Stimulated activated CD4-positive, alpha-beta T cell treated with anti-CD3 and anti-CD28 coated beads, Interleukin-2, amount 100 ng/mL, for 48 hours (primary cell): ENCODE data around the gene KIF7.
A peak's percentile ranks its signal among the peaks of the same experiment; 100 is the strongest.

Experiments
- DNase-seq, 2 donors: peaks; one replicate each; pipeline ENCODE4 v3.0.0-alpha.2; 2020

KIF7 gene

DNA sequence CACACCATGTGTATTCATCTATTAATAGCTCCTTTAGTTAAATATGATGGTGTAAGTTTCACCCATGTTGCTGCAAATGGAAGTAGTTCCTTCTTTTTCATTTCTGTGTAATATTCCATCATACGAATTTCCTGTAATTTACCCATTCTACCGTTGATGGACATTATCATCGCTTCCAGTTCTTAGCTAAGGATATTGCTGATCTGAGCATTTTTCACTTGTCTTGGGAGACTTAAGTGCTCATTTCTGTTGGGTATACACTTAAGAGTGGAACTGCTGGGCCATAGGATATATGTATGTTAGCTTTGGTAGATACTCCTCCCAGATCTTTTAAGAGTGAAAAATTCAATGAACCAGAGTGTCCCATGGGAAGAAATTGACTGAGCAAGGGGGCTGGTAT lies 12.9 kb upstream of the KIF7 start:
- no peak for DNase-seq

DNA sequence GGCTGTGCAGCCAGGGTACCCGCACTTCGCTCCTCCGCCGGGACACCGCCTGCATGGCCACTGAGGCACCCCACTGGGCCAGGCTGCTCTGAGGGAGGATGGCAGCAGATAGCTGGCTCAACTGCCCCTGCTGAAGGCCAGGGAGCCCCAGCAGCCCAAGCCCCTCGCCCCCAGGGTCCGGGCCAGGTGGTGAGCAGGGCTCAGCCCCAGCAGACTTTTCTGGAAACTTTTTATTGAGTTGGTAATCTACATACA lies 12.4 kb upstream of the KIF7 start:
- no peak for DNase-seq

DNA sequence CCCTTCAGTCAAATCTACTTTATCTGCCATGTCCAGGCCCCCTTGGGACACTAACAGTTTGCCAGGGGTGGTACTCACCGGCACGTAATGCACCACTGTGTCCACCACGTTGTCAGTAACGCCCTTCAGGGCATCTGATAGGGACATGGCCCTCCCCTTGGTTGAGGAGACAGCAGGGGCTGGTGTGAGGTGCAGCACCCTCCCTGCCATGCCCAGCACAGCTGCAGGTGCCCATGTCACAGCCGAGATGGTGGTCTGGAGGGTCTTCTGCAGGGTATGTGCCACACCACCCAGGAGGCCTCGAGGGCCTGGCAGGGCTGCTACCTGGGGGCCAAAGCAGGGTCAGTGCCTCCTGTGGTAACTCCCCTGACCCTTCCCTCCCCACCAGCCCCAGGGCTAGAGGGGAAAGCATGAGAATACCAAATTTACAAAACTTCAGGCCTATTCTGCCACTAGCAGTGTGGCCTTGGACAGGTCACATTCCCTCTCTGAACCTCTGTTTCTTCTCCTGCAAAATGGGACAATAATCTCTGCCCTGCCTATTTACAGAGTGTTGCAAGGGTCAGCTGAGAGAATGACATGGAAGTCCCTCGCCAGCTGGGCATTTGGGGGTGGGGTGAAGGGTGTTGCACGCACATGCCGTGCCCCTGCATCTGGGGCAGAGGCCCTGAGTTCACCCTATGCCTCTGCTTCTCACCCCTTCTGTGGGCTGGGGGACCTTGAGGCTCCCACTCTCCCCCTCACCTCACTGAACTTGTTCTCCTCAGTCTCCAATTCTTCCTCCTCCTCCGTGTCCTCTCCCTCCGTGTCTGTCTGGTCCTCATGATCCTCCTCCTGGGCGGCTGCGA lies 11.8 kb upstream of the KIF7 start:
- DNase-seq: no peak

DNA sequence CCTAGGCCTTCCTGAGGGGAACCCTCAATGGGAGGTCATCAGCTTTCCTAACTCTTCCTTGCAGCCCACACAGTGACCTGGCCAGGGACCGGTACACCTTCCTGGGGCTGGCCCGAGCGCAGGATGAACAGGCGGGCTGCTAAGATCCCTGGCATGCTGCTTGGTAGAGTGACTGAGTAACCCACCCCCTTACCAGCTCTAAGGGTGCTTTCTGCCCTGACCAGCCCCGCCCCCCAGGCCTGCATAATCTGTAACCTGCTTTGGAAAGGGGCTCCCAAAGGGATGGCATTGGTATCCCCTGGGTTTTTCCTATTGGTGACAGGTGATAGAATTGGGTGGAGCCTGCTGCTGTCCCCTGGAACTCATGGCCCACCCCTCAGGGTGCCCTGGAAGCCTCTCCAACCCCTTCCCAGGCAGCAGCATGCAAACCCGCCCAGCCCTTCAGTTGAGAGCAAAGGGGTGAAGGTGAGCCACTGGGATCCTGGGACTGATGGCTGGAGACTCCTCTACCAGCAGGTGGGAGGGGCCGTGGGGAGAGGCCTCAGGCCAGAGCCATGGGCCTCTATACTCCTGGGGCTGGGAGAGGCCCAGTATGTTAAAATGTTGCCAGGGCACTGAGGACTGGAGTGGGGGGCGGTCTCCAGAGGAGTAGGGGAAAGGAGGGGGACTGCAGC lies 11.1 kb upstream of the KIF7 start:
- no peak for DNase-seq

DNA sequence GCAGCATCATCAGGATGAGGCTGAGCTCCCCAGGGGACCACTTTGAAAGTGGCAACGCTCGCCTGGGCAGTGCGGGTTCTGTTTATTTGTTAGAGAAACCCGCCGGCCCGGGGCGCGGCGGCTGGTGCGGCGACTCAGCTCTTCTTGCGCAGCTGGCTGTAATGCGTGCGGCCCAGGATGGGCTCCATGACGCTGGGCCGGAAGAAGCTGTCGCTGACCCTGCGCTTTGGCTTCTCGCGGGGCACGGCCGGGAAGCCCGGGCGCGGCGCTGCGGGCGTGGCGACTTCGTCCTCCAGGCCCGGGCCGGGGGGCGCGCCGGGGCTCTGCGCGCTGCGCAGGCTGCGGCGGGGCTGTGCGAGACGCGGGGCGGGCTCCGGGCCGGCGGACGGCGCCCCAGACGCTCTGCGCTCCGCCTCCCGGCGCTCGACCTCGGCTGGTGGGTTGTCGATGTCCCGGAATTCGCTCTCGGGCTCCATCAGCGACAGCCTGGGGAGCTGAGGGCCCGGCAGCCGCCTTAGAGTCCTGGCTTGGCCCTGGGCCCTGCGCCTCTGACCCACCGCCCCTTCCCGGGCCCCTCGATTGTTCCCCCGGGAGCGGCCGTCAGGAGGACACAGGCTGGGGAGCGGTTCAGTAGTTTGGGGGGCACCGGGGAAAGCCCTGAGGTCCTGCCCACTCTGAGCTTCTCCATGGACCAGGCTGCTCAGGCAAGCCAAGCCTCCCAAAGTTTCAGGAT lies 10.3 kb upstream of the KIF7 start:
- DNase-seq: no peak

DNA sequence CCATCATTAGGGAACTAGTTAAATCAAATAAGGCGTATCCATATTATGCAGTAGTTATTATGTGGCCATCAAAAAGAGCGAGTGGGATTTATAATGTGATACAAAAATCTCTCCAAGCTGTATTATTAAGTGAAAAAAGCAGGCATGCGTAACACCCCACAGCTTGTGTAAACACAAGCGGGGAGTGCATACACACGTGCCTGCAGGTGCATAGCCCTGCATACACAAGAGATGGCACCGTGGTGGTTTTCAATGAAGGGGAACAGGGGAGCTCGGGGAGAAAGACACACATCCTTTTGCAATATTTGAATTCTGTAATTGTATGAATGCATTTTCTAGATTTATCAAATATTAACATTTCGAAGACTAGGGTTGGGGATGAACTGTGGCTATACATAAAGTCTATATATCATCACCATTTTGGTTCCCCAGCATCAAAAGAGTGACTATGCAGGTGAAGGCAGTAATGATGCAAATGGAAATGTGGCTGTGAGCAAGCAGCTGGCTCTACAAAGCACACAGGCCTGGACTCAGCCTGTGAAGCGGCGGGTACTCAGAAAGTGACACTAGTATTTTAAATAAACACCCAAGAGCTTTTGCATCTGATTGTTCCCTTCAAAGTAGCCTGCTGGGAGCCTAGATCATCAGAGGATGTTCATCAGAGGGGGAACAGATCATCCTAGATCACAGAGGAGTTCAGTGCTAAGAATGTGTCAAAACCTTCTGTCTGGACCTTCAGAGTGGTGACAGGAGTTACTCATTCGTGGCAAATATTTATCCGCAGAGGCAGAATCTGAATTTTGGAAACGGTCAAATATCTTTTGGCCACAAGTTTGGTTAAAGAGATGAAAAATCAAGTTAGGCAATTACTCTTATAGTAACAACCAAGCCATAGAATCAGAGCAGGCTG lies 9.4 kb upstream of the KIF7 start:
- no peak for DNase-seq

DNA sequence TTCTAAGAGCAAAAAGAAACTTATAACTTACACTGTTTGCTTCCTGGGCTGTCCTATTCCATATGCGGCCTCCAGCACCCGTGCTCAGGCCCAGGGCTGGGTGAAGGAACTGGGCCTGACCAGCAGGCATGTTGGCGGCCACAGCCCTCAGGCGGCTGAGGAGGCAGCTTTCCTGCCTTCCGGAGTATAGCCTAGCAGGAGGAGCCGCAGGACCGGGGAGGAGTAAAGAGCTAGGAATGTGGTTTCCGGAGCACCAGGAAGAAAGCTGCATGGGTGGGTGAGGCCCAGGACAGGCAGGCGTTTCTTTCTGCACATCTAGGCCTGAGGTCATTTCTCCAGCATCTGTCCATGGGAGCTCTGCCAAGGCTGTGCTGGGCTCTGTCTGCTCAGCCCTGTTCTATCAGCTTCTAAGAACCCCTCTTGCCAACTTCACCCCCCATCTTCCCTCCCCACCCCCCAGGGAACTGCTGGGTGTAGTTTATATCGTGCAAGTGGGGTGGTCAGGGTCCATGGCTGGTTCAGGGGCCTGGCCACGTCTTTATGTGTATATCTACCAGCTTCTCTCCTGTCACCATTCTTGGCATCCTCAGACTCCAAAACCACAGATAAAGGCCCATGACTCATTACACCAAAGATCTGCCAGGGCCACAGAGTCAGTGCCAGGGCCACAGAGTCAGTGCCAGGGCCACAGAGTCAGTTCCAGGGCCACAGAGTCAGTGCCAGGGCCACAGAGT lies 7.8 kb upstream of the KIF7 start:
- no peak for DNase-seq

DNA sequence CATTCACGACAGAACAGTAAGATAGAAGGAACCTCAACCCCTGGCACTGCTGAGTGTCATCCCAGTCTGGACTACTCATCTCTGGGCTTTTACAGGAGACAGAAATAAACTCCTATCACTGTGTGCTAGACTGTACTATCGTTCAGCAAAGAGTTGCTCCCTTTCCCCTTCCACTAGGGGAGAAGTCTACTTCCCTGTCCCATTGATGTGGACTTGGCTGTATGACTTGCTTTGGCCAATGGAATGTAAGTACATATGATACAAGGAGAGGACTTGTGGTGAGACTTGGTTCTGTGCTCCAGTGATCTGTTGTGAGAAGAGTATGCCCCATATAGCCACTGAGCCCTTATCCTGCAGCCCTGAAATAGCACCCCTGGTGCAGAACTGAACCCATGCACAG lies 5.3 kb upstream of the KIF7 start:
- no peak for DNase-seq

DNA sequence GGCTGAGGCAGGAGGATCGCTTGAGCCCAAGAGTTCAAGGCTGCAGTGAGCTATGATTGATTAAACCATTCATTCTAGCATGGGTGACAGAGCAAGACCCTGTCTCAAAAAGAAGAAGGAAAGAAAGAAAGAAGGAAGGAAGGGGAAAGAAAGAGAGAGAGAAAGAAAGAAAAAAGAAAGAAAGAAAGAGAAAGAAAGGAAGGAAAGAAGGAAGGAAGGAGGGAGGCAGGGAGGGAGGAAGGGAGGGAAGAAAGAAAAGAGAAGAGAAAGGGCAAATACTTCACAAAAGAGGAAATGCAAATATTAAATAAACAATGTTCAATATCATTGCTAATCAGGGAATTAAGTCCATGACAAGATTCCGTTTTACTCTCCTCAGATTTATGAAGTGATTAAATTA lies 4.0 kb upstream of the KIF7 start:
- no peak for DNase-seq

DNA sequence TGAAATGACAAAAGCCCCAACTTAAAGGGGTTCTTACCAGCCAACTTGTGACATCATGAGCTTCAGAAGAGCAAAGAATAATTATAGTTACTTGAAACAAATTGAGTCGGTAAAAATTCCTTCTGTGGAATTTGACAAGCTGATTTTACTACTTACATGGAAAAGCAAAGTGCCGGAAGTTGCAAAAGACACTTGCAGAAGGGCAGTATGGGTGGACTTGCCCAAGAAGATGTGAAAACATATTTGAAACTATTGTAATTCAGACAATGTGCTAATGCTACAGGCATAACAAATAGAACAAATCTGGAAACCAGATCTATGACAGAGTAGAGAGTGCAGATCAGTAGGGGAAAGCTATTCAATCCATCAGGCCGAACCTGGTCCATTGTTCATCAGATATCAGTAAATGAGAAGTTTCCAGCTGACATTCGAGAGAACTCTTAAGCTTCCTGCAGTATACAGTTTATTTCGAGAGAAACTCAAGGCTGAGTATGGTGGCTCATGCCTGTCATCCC lies 2.5 kb upstream of the KIF7 start:
- DNase-seq: no peak

DNA sequence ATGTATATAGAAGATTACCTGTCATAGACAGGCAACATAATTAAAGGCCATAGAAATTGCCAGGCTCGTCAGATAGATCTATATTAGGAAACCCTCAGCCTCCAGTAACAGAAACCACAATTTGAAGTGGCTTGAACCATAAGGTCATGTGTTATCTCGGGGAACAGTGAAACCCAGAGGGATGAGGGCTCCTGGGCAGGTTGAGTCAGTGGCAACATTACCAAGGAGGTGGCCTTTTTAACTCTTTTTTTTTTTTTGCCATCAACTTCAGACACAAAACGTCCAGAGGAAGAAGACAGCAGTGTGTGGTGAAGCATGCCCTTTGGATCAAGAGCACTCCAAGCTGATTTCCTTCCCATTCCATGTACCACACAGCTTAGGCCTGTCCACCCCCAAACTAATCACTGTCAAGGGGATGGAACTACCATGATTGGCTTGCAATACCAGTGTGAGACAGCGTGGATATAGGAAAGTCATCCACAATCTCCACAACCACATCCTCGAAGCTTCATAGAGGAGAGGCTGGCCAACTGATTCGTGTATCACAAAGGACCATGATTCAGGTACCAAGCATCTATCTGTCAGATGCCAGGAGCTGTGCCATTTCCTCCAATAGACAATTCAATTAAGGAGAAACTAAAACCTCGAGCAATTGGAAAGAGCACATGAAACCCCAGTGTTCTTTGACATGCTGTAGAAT lies 999 bp upstream of the KIF7 start:
- no peak for DNase-seq

DNA sequence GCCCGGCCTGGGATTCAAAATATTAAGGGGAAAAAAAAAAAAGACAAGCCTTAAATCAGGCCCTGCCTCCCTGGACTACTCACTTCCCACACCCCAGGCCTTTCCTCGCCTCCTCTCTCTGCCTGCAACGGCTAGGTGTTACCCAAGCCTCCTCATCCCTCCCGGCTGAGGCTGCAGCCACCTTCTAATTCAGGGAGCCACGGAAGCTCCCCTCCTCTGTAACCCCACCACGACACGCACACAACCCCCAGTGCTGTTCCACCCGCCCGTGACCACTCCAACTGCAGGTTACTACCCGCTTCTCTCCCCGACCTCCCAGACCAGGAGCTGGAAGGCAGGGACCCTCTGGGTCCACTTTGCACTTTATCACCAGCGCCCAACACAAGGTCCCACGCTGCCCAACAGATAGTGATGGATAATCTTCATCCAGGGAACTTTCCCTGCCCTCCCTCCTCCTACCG lies 936 bp downstream of the KIF7 start:
- no peak for DNase-seq

DNA sequence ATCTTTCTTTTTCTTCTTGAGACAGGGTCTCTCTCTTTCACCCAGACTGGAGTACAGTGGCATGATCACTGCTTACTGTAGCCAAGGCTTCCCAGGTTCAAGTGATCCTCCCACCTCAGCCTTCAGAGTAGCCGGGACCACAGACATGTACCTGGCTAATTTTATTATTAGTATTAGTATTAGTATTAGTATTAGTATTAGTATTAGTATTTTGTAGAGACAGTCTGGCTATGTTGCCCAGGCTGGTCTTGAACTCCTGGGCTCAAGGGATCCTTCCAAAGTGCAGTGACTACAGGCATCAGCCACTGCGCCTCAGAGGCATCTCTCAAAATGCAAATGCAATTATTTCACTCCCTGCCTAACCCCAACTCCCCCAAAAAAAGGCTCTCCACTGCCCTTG lies 1.7 kb downstream of the KIF7 start:
- no peak for DNase-seq

DNA sequence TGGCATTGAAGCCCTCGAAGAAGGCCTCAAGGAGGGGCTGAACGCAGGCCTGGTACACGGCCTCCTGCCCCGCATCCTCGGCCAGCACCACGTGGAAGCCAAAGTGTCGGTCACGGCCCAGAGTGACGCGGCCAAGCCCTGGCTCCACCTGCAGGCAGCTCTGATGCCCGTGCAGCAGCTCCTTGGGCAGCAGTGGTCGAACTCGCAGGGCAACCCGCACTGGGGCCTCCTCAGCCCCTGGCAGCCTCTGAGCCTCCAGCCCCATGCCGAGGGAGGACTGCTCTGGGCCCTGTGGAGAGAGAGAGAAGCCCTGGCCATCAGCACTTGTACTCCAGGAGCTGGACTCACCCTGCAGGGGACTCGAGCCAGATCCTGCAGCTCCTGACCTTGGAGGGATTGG lies 2.6 kb downstream of the KIF7 start:
- no peak for DNase-seq

DNA sequence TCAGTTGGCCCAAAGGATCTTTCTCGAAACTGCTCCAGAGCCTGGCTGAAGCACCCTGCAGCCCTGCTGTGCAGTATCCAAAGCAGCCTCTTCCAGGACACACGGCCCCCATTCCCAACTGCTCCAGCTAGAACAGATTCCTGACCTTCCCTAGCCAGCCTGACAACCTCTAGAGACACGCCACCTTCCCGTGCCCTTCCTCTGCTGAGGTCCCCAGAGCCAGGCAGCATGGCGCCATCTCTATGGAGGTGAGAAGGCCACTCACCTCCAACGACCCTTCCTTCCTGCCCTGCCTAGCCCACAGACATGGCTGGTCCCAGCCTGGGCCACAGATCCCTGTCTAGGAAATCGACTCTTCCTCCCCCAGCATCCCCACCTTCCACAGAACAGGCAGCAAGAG lies 3.1 kb downstream of the KIF7 start:
- DNase-seq: no peak

DNA sequence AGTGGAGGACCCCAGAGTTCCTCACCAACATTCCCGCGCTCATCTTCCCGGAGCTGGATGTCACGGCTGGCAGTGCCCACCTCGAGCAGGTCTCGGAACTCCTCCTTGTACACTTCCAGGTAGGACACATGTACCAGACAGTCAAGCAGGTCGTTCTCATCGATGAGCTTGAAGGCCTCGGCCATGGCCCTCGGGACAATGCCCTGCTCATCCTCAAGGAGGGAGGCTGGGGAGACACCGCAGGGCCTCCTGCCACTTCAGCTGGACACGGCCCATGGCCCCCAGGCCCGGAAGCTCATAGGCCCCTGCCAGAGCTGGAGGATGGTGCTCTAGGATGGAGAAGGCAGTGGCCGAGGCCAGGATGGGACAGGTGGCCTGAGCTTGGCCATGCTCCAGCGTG lies 5.6 kb downstream of the KIF7 start:
- DNase-seq: no peak

DNA sequence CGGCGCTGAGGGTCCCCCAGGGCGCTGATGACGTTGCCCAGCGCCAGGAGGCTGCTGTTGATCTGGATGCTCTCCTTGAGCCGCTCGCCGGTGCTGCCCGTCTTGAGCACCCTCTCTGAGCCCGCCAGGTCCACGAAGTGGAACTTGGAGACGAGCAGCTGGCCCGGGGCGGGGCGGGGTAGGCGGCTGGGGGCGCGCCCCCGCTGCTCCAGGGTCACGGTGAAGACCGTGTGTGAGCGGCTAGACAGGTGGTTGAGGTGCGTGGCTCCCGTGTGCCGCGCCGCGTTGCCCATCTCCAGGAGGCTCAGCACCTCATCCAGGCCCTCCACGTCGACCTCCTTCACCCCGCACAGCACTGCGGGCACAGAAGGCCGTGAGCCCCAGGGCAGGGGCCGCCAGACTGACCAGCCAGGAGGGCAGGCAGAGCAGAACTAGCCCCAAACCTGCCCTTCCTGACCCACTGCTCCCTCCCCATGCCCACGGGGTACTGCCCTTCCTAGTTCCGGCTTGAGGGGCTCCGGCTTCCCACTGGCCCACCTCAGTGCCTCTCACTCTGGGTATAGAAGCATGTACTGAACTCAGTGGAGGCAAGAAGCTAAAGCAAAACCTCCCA lies 6.1 kb downstream of the KIF7 start:
- DNase-seq: no peak

DNA sequence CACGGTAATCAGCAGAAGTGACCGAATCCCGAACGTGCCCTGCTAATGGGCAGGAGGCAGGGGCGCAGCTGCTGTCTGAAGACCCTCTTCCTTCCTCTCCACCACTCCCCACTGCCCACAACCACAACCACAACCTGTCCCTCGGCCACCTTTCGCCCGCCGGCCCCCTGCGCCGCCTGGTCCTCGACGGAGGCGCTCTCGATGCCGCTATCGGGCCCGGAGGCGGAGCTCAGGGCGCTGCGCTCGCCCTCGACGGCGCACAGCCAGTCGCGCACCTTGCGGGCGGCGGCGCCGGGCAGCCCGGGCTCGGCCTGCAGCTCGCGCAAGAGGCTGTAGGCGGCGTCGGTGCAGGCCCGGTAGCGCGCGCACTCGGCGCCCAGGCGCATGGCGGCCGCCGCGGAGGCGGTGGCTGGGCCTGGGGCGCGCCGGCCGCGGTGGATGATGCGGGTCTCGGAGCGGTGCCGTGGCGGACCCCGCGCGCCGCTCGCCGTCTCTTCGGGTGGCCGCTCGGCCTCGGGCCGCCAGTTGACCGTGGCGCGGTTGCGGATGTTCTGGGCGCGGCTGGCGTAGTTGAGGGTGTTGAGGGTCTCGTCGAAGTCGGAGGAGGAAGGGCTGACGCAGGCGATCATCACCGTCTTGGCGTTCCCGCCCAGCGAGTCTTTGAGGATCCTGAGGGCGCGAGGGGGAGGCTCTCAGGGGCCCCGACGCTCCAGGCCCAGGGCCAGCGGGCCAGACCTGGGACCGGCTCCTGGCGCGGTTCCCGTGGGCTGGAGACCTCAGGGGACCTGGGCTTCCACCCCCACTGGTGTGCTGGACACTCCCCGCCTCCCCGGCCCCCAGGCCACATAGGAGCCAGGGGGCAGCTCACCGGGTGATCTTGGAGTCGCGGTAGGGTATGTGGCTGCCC lies 6.9 kb downstream of the KIF7 start:
- DNase-seq: no peak

DNA sequence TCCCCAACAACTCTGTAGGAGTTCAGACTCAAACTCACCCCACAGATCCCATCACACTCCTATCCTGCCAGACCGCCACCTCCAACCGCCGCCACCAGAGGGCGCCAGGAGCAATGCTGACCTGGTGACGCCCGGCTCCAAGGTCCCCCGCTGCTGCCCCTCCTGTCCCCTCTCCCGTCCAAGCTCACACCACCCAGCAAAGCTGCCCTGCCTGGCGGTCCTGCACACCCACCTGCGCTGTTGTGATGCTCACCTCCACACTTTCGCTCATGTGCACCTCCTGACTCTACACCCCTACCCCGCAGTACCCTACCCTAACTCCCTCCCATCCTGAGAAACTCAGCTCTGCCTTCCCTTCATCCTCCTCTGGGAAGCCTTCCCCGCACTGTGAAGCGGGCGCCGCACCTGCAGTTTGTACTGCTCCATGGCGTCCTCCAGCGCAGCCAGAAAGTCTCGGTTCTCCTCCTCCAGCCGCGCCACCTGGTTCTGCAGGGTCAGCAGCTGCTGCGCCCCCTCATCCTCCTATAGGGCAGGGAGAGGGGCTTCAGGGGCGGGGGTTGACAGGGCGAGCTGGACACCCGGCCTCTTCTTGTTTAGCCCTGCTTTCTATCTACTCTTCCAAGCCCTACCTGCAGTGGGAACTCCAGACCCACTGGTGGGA lies 7.9 kb downstream of the KIF7 start:
- peak; percentile 75 to 77 for DNase-seq
